K562 (cell line): ENCODE measurements around the gene MTREX. TPM values are rescaled to one million over a fixed set of nuclear protein-coding genes. Genes with fewer than 3 reads are reported as not detected.
A peak's percentile ranks its signal among the peaks of the same experiment; 100 is the strongest.

Experiments used
- CEBPB ChIP-seq: fragments of 450-650 bp; IDR thresholded peaks from 2 replicates; pipeline ENCODE4 v1.6.1; 2016; ENCODE audit warnings: missing genetic modification characterization, missing compliant biosample characterization
- DACH1 ChIP-seq: fragments of 450-650 bp; IDR thresholded peaks from 2 replicates; pipeline ENCODE4 v1.6.1; 2018; ENCODE audit not compliant: partially characterized antibody
- EP400 ChIP-seq: fragments of 450-650 bp; IDR thresholded peaks from 2 replicates; pipeline ENCODE4 v1.6.1; 2017; ENCODE audit warnings: antibody characterized with exemption, mild to moderate bottlenecking, moderate library complexity
- KAT7 ChIP-seq: sonication (generic); formaldehyde crosslinking; IDR thresholded peaks from 2 replicates; pipeline ENCODE4 v1.8.0; 2022; ENCODE audit warnings: missing genetic modification reagents, mild to moderate bottlenecking, borderline replicate concordance
- LEF1 ChIP-seq: fragments of 450-650 bp; IDR thresholded peaks from 2 replicates; pipeline ENCODE4 v1.6.1; 2016; ENCODE audit warnings: mild to moderate bottlenecking
- NFE2 ChIP-seq: IDR thresholded peaks from 2 replicates; pipeline ENCODE4 v1.6.1; 2014; ENCODE audit warnings: antibody characterized with exemption, low read depth
- POLR2AphosphoS5 ChIP-seq: IDR thresholded peaks from 2 replicates; pipeline ENCODE4 v1.6.1; 2011; ENCODE audit warnings: mild to moderate bottlenecking, low read depth, low read length, moderate library complexity; ENCODE audit not compliant: control insufficient read depth, insufficient read depth
- SIN3B ChIP-seq: fragments of 450-650 bp; IDR thresholded peaks from 2 replicates; pipeline ENCODE4 v1.6.1; 2017; ENCODE audit warnings: low read depth, mild to moderate bottlenecking, moderate library complexity
- TOE1 ChIP-seq, 2 experiments: fragments of 450-650 bp in 1 of 2; sonication (generic) in 1 of 2; formaldehyde crosslinking in 1 of 2; IDR thresholded peaks; 2 replicates each; pipeline versions ENCODE4 v1.7.1 to v1.8.0; 2016 to 2022; ENCODE audit warnings: borderline replicate concordance in 2 of 2, mild to moderate bottlenecking in 2 of 2, antibody characterized with exemption in 1 of 2, inconsistent platforms in 1 of 2, low read depth in 1 of 2, missing genetic modification reagents in 1 of 2, moderate library complexity in 1 of 2
- ZNF124 ChIP-seq: sonication (generic); formaldehyde crosslinking; IDR thresholded peaks from 2 replicates; pipeline ENCODE4 v1.8.1; 2022; ENCODE audit warnings: missing genetic modification reagents
- ZNF384 ChIP-seq: IDR thresholded peaks from 2 replicates; pipeline ENCODE4 v1.6.1; 2012; ENCODE audit warnings: low read depth, low read length, improper control_type of control experiment
- polyA plus RNA-seq, 8 experiments: library from polyadenylated mRNA; depleted of rRNA in 4 of 8; stranded (reverse) in 5 of 8; unstranded in 3 of 8; fragments of >200 nt; fragmentation: Nextera tagmentation in 2 of 8; fragmentation: Illumina TruSeq in 1 of 8; extraction: Ambion mirVana in 2 of 8; extraction: Trizol in 1 of 8; gene quantifications; 2 replicates each; pipeline versions ENCODE4 v1.2.1 to v1.2.3, GENCODE V29; 2011 to 2014; ENCODE audit warnings: inconsistent platforms in 1 of 8, missing spikeins in 1 of 8
- total RNA-seq, 7 experiments: library from RNA; depleted of rRNA in 6 of 7; stranded (reverse); fragments of >200 nt in 6 of 7; fragmentation: Illumina TruSeq in 2 of 7; extraction: Trizol in 2 of 7; gene quantifications; 2 replicates each; pipeline versions ENCODE4 v1.2.1 to v1.2.3, GENCODE V29; 2011 to 2021; ENCODE audit warnings: low replicate concordance in 1 of 7
- TF ChIP-seq, protein P1 (sequence below), 2 experiments: fragments of 450-650 bp in 1 of 2; sonication (generic) in 1 of 2; formaldehyde crosslinking in 1 of 2; IDR thresholded peaks; 2 replicates each; pipeline versions ENCODE4 v1.7.1 to v1.9.0; 2016 to 2022; ENCODE audit warnings: inconsistent platforms in 1 of 2, mild to moderate bottlenecking in 1 of 2, missing genetic modification reagents in 1 of 2
- TF ChIP-seq, protein P2 (sequence below): fragments of 250-450 bp; sonication (Bioruptor Pico); IDR thresholded peaks from 2 replicates; pipeline ENCODE4 v1.6.1; 2021; ENCODE audit warnings: mild to moderate bottlenecking
- TF ChIP-seq, protein P3 (sequence below): fragments of 450-650 bp; IDR thresholded peaks from 2 replicates; pipeline ENCODE4 v1.6.1; 2017; ENCODE audit warnings: antibody characterized with exemption
- TF ChIP-seq, protein P4 (sequence below): fragments of 250-450 bp; sonication (Bioruptor Pico); IDR thresholded peaks from 2 replicates; pipeline ENCODE4 v1.4.0; 2020; ENCODE audit warnings: mild to moderate bottlenecking, moderate library complexity

The MTREX gene
- total and polyA plus RNA-seq, 9 of the 15 experiments (the other 6 are each of a cell fraction or from before 2014, with no cell fraction given), result 52.9 to 193 (median 150) TPM

DNA sequence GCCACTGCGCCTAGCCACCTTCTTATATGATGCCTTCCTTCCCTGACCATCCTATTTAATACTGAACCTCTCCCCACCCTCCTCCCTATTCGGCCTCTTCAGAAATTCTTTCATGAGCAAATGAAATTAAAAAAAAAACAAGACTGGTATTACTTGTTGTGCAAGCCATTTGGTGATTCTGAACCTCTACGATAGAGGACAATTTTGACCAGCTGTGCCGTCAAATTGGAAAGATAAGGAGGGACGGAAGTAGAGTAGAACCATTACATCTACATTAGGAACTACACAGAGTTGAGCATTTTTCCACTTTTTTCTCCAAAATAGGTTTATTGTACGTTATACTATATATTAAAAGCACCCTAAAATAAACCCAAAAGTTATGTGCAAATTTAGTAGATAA, 3.2 kb upstream of the MTREX start (continued):
- TF ChIP-seq, protein P1, sequence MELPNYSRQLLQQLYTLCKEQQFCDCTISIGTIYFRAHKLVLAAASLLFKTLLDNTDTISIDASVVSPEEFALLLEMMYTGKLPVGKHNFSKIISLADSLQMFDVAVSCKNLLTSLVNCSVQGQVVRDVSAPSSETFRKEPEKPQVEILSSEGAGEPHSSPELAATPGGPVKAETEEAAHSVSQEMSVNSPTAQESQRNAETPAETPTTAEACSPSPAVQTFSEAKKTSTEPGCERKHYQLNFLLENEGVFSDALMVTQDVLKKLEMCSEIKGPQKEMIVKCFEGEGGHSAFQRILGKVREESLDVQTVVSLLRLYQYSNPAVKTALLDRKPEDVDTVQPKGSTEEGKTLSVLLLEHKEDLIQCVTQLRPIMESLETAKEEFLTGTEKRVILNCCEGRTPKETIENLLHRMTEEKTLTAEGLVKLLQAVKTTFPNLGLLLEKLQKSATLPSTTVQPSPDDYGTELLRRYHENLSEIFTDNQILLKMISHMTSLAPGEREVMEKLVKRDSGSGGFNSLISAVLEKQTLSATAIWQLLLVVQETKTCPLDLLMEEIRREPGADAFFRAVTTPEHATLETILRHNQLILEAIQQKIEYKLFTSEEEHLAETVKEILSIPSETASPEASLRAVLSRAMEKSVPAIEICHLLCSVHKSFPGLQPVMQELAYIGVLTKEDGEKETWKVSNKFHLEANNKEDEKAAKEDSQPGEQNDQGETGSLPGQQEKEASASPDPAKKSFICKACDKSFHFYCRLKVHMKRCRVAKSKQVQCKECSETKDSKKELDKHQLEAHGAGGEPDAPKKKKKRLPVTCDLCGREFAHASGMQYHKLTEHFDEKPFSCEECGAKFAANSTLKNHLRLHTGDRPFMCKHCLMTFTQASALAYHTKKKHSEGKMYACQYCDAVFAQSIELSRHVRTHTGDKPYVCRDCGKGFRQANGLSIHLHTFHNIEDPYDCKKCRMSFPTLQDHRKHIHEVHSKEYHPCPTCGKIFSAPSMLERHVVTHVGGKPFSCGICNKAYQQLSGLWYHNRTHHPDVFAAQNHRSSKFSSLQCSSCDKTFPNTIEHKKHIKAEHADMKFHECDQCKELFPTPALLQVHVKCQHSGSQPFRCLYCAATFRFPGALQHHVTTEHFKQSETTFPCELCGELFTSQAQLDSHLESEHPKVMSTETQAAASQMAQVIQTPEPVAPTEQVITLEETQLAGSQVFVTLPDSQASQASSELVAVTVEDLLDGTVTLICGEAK (IDR thresholded peaks at IDR 0.05), result no peak
- TF ChIP-seq, protein P1 (CRISPR knock-in tag; IDR thresholded peaks at IDR 0.05), result no peak
- no peak; the same call in 1 of the 2 replicates for TF ChIP-seq EP400
- TF ChIP-seq, protein P2, sequence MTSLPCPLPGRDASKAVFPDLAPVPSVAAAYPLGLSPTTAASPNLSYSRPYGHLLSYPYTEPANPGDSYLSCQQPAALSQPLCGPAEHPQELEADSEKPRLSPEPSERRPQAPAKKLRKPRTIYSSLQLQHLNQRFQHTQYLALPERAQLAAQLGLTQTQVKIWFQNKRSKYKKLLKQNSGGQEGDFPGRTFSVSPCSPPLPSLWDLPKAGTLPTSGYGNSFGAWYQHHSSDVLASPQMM (CRISPR knock-in tag), result no peak
- no peak for TF ChIP-seq TOE1 (IDR thresholded peaks at IDR 0.05; ENCODE audit: borderline replicate concordance)
- TF ChIP-seq TOE1 (CRISPR knock-in tag; IDR thresholded peaks at IDR 0.05; ENCODE audit: borderline replicate concordance, low read depth), result no peak
- TF ChIP-seq, protein P3, sequence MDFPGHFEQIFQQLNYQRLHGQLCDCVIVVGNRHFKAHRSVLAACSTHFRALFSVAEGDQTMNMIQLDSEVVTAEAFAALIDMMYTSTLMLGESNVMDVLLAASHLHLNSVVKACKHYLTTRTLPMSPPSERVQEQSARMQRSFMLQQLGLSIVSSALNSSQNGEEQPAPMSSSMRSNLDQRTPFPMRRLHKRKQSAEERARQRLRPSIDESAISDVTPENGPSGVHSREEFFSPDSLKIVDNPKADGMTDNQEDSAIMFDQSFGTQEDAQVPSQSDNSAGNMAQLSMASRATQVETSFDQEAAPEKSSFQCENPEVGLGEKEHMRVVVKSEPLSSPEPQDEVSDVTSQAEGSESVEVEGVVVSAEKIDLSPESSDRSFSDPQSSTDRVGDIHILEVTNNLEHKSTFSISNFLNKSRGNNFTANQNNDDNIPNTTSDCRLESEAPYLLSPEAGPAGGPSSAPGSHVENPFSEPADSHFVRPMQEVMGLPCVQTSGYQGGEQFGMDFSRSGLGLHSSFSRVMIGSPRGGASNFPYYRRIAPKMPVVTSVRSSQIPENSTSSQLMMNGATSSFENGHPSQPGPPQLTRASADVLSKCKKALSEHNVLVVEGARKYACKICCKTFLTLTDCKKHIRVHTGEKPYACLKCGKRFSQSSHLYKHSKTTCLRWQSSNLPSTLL, result no peak
- TF ChIP-seq NFE2, result no peak
- 0 out of 2 replicates have a peak, but pooled peaks have one; percentile 21 for TF ChIP-seq LEF1
- no peak for TF ChIP-seq KAT7 (CRISPR knock-in tag)
- TF ChIP-seq SIN3B, result no peak
- TF ChIP-seq, protein P4, sequence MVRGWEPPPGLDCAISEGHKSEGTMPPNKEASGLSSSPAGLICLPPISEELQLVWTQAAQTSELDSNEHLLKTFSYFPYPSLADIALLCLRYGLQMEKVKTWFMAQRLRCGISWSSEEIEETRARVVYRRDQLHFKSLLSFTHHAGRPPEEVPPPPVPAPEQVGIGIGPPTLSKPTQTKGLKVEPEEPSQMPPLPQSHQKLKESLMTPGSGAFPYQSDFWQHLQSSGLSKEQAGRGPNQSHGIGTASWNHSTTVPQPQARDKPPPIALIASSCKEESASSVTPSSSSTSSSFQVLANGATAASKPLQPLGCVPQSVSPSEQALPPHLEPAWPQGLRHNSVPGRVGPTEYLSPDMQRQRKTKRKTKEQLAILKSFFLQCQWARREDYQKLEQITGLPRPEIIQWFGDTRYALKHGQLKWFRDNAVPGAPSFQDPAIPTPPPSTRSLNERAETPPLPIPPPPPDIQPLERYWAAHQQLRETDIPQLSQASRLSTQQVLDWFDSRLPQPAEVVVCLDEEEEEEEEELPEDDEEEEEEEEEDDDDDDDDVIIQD (CRISPR knock-in tag), result no peak
- peak; percentile 61; the same call in 1 of the 2 replicates for TF ChIP-seq POLR2AphosphoS5
- peak; percentile 57; the same call in 1 of the 2 replicates for TF ChIP-seq ZNF384
- peak; percentile 85 for TF ChIP-seq CEBPB (tag)
- TF ChIP-seq DACH1, result peak; percentile 86
- TF ChIP-seq ZNF124 (CRISPR knock-in tag), result no peak
